HG03066 (cell line): ENCODE measurements around the gene PEX6.

Experiments used
- ATAC-seq: cut with Tn5 transposase; IDR thresholded peaks from one replicate; pipeline ENCODE4 v1.9.1; 2021; ENCODE audit warnings: low read depth; ENCODE audit not compliant: unreplicated experiment

PEX6 gene, protein sequence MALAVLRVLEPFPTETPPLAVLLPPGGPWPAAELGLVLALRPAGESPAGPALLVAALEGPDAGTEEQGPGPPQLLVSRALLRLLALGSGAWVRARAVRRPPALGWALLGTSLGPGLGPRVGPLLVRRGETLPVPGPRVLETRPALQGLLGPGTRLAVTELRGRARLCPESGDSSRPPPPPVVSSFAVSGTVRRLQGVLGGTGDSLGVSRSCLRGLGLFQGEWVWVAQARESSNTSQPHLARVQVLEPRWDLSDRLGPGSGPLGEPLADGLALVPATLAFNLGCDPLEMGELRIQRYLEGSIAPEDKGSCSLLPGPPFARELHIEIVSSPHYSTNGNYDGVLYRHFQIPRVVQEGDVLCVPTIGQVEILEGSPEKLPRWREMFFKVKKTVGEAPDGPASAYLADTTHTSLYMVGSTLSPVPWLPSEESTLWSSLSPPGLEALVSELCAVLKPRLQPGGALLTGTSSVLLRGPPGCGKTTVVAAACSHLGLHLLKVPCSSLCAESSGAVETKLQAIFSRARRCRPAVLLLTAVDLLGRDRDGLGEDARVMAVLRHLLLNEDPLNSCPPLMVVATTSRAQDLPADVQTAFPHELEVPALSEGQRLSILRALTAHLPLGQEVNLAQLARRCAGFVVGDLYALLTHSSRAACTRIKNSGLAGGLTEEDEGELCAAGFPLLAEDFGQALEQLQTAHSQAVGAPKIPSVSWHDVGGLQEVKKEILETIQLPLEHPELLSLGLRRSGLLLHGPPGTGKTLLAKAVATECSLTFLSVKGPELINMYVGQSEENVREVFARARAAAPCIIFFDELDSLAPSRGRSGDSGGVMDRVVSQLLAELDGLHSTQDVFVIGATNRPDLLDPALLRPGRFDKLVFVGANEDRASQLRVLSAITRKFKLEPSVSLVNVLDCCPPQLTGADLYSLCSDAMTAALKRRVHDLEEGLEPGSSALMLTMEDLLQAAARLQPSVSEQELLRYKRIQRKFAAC

DNA sequence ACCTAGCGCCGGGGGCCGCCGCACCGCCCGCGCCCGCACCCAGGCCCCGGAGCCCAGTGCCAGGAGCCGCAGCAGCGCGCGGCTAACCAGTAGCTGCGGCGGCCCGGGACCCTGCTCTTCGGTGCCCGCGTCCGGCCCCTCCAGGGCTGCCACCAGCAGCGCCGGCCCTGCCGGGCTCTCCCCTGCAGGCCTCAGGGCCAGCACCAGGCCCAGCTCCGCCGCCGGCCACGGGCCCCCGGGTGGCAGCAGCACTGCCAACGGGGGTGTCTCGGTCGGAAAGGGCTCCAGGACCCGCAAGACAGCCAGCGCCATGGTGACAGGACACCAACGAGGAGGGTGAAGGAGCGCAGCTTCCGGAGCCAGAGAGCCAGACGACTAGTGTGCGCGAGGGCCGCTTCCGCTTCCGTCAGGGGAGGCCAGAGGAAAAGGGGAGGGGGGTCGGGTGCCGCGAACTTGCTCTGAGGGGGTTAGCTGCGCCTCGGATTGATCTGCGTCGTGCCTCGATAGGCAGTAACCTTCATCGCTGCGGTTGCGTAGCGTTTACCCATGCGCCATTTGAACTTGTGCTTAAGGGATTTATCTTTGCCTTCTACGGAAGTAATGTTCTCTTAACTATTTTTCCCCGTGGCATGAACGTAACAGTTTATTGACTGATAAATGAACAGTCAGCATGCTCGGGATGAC is at the start of gene PEX6:
Gene PEX6, minus strand, starts transcription at position 343 of the 684 bp plus-strand sequence. Its CDS starts 31 bp downstream, at position 312.
- ATAC-seq = peak; percentile 93

DNA sequence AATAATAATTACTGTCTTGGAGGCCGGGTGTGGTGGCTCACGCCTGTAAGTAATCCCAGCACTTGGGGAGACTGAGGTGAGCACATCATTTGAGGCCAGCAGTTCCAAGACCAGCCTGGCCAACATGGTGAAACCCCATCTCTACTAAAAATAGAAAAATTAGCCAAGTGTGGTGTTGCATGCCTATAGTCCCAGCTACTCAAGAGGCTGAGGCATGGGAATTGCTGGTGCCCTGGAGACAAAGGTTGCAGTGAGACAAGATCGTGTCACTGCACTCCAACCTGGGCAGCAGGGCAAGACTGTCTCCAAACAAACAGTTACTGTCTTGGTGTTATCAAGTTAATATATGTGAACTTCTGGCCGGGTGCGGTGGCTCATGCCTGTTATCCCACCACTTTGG is 47.4 kb upstream of the PEX6 start:
- no peak for ATAC-seq

- ATAC-seq = no peak
Measured at GRCh38 chr6:43024436-43024835, 45.5 kb upstream of the PEX6 start.

DNA sequence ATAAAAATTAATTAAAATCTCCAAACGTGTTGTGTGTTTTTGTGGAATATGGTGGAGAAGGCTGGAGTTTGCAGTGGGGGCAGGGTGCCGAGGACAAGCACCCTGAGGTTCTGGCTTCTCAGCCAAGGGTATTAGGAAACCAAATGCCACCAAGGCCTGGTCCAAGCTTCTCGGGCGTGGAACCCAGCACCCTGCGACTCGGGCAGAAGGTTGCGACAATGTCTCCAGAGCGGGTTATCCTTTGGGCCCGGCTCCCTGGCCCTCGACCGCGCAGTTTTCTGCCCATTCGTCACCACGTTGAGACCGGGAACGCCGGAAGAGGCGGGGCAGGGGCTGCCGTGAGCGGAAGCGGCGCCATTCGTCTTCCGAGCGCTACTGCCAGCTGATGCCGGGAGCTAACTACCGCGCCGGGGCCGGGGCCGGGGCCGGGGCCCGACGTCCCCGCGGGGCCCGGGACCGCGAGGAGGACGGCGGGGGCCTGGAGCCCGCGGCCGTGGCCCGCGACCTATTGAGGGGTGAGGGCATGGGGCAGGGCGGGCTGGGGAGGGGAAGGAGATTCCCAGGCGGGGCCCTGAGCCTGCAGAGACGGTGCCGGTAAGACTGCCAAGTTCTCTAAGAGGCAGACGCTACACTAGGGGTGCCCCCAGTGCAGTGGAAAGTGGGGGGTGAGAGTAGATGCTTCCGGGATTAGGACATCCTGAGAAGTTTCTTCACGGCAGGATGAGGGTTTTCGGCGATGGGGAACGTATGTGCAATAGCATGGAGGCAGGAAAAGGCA is 42.5 kb upstream of the PEX6 start, which contains the start of gene RRP36:
Gene RRP36, plus strand, starts transcription at position 354 of the 778 bp plus-strand sequence. Its CDS starts 32 bp downstream, at position 386.
- ATAC-seq = peak; percentile 71

- no peak for ATAC-seq
Measured at GRCh38 chr6:43020847-43021246, 41.9 kb upstream of the PEX6 start.

- ATAC-seq = no peak
Measured at GRCh38 chr6:43020052-43020705, 41.2 kb upstream of the PEX6 start.

- no peak for ATAC-seq
Measured at GRCh38 chr6:43019152-43019551, 40.2 kb upstream of the PEX6 start.

DNA sequence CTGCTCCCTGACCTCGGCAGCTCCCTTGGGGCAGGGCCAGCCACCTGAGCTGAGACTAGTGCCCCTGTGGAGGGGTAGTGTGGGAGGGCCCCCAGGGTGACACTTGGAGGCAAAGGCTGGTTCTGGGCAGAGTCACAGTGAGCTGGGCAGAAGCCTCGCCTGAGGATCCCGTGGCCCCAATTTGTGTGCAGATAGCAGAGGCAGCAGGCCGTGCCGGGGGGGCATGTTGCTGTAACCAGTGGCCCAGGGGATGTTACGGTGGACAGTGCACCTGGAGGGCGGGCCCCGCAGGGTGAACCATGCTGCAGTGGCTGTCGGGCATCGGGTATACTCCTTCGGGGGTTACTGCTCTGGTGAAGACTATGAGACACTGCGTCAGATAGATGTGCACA is 38.0 kb upstream of the PEX6 start:
- no peak for ATAC-seq

DNA sequence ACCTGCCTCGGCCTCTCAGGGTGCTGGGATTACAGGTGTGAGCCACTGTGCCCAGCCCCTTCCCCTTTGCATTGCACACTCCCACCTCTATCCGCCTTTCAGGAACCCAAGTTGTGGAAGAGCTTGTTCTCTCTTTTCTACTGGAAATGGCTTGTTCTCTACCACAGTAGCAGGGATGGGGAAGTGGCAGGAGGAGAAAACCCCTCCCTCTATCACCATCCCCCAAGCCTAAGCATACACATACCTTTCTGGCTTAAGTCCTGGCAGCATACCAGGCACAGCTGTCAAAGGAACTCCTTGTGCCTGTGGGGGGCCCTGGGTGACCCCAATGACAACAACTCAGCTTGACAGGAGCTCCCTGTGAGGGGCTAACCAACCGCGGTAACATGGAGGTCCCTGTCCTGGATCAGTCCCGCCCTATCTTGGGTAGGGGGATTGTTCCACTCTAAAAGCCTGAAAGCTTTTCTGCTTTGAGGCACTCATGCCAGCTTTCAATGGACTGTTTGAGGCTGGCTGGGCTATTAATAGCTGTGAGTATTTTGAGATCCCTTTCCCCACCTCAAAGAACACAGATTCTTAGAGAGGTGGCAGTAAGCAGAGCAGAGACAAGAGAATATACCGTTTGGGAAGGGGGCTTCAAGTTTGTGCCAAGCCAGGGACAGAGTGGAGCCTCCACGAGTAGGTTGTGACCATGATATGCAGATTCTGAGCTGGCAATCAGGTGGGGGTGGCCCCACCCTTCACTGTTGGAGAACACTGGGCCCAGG is 37.4 kb upstream of the PEX6 start:
- ATAC-seq = no peak

DNA sequence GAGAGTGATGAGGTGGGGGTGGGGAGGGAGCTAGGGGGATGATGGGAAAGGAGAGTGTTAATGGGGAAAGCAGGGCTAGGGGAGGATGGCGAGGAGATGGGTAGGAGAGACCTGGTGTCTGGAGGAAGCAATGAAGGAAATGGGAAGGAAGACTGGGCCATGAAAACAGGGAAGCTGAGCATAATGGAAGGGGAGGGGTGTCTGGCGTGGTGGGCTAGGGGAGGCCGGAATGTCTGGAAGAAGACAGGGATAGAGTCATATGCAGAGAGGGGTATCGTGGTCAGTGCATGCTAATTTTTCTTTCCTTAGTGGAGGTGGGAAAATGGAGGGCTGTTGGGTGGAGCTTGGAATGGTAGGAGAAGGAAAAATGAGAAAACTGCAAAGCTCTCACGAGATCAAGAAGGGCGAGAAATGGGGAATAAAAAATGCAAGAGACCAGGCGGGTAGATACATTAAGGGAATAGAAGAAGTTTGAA is 35.5 kb upstream of the PEX6 start:
- ATAC-seq = no peak

GRCh38 chr6:43013843-43014433 is 35.0 kb upstream of the PEX6 start, which contains the start of the genes KLHDC3 and MEA1:
Gene KLHDC3, plus strand, starts transcription at chr6:43014249. Its CDS starts 2,944 bp downstream, at chr6:43017193.
Gene MEA1, minus strand, starts transcription at chr6:43013946. Its CDS starts 133 bp downstream, at chr6:43013813.
- ATAC-seq = peak; percentile 98

- peak; percentile 1 for ATAC-seq
Measured at GRCh38 chr6:43013097-43013842, 34.3 kb upstream of the PEX6 start.

GRCh38 chr6:43012364-43012763 is 33.4 kb upstream of the PEX6 start:
- no peak for ATAC-seq

GRCh38 chr6:43011207-43011606 is 32.2 kb upstream of the PEX6 start:
- ATAC-seq = no peak

- ATAC-seq = no peak
Measured at GRCh38 chr6:43009124-43009523, 30.1 kb upstream of the PEX6 start.

DNA sequence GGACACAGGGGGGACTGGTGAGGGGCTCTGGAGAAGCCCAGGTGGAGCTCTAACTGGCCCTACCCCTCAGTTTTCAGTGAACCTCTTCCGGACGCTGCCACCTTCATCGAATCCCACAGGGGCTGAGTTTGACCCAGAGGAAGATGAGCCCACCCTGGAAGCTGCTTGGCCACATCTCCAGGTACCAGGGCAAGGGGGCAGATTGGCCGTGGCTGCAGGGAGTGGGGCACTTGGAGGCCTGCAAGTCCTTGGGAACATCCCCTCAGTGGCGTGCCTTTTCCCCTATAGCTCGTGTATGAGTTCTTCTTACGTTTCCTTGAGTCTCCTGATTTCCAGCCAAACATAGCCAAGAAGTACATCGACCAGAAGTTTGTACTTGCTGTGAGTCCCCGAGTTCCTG is 28.1 kb upstream of the PEX6 start:
- ATAC-seq = no peak

- ATAC-seq = no peak
Measured at GRCh38 chr6:43006251-43006650, 27.3 kb upstream of the PEX6 start.
